HG03520 (cell line): ENCODE measurements around the gene MEIS1.
"Not testable (repeated sequence)": the region's sequence is repeated elsewhere in the genome, so short reads cannot be mapped to it uniquely, and the experiment has no call there.

Source experiments
- ATAC-seq: cut with Tn5 transposase; IDR thresholded peaks from one replicate; pipeline ENCODE4 v1.9.1; 2021; ENCODE audit warnings: mild to moderate bottlenecking, moderate library complexity; ENCODE audit not compliant: unreplicated experiment

Gene MEIS1

DNA sequence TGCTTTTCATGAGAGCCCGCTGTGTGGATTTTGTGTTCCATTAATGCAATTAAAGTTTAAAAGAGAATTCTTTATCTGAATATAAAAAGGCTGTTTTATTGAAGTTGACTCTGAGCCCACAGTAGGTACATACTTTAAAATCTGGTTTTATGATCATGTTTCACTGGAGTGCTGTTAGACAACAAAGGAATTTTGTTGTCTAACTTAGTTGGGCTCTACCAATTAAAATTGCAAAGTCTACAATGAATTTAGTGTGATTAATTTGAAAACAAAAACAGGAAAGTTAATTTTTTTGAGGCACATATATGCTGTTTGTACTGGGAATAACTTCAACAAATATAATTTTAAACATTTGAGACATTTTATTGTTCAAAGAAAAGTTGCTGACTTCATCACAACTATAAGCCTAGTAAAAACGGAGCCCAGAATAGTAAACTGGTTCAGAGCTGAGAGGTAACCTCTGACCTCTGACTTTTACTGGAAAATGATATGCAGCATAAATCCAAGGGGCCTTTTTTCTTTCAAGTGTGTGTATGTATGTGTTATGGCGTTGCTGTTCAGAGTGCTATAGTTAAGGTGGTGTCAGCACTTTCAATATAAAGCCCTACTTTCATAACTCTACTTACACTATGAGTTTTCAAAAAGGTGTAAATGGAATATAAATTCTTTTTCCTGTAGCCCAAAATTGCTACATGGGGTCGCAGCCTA, 30.2 kb downstream of the MEIS1 start:
- ATAC-seq = no peak

- ATAC-seq = no peak
These were observed 31.5 kb downstream of the MEIS1 start for GRCh38 chr2:66466433-66466832.

DNA sequence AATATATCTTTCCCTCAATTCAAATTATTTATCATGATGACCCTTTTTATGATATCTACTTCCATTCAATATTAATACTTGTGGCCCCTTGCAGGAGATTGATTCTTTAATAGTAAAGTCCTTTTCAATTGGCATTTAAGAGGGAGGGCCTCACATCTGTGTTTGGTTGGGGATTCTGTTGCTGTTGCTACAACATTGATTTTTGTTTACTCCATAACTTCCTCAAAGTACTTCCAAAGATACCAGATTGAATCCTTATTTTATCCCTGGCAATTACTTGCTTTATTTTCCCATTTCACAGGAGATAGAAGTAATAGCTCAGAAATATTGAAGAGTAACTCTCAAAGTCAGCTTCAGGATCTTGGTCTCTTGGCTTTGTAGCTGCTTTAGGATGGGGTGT, 32.8 kb downstream of the MEIS1 start:
- no peak for ATAC-seq

GRCh38 chr2:66469214-66469902, 34.4 kb downstream of the MEIS1 start:
- no peak for ATAC-seq

- no peak for ATAC-seq
These were observed 35.3 kb downstream of the MEIS1 start for GRCh38 chr2:66470199-66470598.

DNA sequence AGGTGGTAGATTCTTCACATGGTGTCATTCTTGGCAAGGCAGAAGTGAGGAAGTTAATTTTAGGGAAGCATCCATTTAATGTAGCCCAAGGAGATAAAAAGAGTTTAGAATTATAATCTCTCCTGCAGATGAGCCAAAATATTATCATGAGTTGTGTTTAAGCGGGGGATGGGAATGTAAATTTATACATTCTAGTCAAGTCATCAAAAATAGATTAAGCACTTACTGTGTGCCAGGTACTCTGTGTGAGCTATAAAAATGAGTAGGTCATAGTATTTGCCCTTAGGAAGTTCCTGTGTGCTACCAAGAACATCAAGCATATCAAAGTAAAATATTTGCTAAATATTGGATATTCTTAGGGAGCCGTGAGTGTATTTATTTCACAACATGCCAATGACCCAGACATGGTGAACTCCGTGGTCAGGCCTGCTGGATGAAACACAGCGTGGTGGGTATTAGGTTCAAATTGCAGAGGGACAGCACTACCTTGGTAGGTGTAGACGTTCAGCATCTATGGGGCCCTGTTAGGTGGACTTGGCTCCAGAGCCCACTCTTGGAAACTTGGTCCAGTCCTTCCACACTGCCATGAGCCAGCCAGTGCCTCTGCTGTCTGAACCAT, 37.4 kb downstream of the MEIS1 start:
- no peak for ATAC-seq

- ATAC-seq = no peak
These were observed 42.4 kb downstream of the MEIS1 start for GRCh38 chr2:66477135-66477842.

DNA sequence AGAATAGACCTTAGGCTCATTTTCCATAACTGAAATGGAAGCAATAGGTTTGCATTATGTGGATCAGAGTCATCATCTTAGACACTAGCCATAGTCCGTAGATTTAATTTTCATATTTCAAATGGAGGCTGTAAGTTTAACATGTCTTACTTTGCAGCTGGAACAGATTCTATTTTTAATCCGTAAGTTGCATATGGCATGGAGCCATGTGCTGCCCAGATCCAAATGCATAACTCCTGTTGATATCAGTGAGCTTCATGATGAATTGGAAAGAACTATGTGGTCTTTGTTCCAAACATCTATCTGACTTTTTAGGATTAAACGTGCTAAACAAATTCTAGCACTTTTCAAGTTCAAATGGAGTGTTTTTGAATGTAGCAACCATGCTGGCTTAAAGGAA, 43.4 kb downstream of the MEIS1 start:
- ATAC-seq = no peak

GRCh38 chr2:66478731-66479316, 43.9 kb downstream of the MEIS1 start:
- no peak for ATAC-seq

DNA sequence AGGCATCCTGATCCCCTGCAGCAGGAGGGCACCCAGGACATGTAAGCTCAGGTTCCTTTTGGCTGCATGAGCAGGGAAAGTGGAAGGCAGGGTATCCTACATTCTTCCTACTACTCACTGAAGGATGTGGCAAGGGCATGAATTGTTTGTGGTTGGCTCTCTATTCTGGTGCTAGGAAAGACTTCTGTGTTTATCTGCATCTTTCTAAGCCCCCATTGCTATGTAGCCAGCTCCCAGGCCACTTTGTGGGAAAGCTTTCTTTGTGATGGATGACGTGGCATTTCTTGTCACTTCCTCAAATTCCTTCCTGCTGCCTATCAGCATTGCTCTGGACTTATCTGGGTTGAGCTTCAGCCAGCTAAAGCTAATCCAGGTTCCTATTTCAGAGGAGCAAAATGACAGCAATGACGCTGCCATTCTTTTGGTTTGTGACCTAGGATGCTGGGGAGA, 46.2 kb downstream of the MEIS1 start:
- no peak for ATAC-seq

DNA sequence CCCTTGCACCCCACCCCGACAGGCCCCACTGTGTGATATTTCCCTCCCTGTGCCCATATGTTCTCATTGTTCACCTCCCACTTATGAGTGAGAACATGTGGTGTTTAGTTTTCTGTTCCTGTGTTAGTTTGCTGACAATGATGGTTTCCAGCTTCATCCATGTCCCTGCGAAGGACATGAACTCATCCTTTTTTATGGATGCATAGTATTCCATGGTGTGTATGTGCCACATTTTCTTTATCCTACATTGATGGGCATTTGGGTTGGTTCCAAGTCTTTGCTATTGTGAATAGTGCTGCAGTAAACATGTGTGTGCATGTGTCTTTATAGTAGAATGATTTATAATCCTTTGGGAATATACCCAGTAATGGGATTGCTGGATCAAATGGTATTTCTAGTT, 50.3 kb downstream of the MEIS1 start:
- ATAC-seq = not testable (repeated sequence)

DNA sequence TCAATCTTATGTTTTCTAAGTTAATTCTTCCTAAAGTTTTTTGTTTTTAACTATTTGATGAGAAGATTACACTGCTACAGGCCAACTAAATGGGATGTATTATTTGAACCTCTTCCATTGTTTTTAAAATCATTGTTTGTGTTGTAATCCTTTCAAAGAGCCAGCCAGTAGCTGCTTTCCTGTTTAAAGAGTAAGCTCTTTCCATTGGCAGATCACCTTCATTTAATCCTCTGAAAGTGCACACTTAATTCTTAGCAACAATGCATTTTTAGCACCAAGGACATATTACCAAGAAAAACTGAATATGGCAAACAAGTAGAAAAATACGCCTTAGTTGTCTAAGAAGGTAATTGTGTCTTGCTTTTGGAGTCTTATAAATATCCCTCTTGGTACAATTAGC, 54.0 kb downstream of the MEIS1 start:
- ATAC-seq = no peak

DNA sequence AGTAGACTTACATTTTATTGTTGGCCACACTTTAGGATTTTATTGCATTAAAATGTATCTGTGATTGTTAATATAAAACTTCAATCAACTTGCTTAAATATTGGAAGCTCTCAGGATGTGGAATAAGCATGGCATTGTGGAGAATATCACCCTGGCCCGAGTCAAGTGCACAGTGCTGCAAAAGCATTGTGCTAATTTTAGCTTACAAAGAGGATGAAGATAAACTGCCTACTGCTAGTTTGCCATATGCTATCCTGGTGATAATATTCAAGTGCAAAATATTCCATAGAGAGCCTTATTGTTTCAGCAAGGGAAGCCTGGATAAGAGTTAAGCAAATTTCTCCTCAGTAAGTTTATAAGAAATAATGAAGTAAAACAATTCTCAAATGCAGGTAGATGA, 54.5 kb downstream of the MEIS1 start:
- ATAC-seq = no peak

DNA sequence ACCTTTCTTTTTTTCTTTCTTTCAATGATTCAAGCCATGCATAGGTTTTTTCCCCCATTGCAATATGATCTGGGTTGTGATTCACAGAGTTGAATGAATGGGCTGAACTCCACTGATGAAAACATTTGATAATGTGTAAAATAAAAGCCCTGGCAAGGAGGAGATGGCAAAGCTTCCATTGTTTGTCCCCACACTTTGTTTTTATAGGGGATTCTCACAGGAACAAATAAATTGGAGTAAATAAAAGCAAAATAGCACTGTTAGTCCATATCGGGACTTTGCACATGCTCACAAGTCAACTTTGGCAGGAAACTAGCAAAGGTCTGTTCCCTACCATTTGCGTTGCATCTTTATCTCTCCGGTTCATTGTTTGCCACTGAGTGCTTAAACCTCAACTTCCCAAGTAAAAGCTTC, 55.7 kb downstream of the MEIS1 start:
- no peak for ATAC-seq

DNA sequence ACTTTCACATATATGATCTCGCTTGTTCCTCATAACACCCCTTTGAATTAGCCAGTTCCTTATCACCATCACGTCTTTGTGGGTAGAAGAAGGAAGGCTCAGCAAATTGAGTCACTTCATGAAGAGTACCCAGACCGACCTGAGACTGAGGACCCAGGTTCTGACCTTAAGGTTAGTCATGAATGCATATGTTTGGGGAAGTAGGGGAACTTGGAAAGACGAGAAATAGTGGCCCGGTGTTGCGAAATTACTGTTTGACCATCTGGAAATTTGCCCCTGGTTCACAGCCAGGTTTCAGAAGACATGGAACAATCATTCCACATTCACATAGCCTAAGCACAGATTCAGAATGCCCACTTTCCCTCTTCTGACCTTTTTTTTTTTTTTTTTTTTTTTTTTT, 59.8 kb downstream of the MEIS1 start:
- no peak for ATAC-seq

GRCh38 chr2:66495788-66496640, 61.1 kb downstream of the MEIS1 start:
- no peak for ATAC-seq

GRCh38 chr2:66496670-66497420, 61.9 kb downstream of the MEIS1 start:
- ATAC-seq = no peak

- no peak for ATAC-seq
These were observed 62.7 kb downstream of the MEIS1 start for GRCh38 chr2:66497431-66498288.
